Vagina (tissue), 2 donors: ENCODE data around the gene CDKN2AIP. TPM values are rescaled to one million over a fixed set of nuclear protein-coding genes. Genes with fewer than 3 reads are reported as not detected.
A peak's percentile ranks its signal among the peaks of the same experiment; 100 is the strongest.
"Not testable (repeated sequence)": the region's sequence is repeated elsewhere in the genome, so short reads cannot be mapped to it uniquely, and the experiment has no call there.

Experiments
- DNase-seq, 2 donors: peaks; one replicate each; pipeline ENCODE4 v3.0.0-alpha.2; 2017; ENCODE audit errors: extremely low spot score in 2 of 2
- H3K27ac ChIP-seq: fragments of 200-600 bp; sonication (generic); one replicate; pipeline ENCODE4 v1.5.1; 2019
- H3K27me3 ChIP-seq: fragments of 200-600 bp; sonication (generic); one replicate; pipeline ENCODE4 v1.5.1; 2019
- H3K36me3 ChIP-seq, 2 donors: fragments of 200-600 bp; sonication (generic); one replicate each; pipeline ENCODE4 v1.5.1; 2017 to 2019
- H3K4me1 ChIP-seq: fragments of 200-600 bp; sonication (generic); one replicate; pipeline ENCODE4 v1.5.1; 2019
- H3K4me3 ChIP-seq, 2 donors: fragments of 200-600 bp; sonication (generic); 1 replicate in 1 of 2; 2 replicates in 1 of 2; pipeline ENCODE4 v1.5.1; 2016 to 2019
- H3K9me3 ChIP-seq: fragments of 200-600 bp; sonication (generic); one replicate; pipeline ENCODE4 v1.5.1; 2019
- CTCF ChIP-seq, 3 experiments: fragments of 450-650 bp in 2 of 3; fragments of 200-600 bp in 1 of 3; sonication (generic) in 1 of 3; IDR thresholded peaks; one replicate each; pipeline ENCODE4 v1.5.1; 2017 to 2019; ENCODE audit warnings: antibody characterized with exemption in 3 of 3, mild to moderate bottlenecking in 2 of 3, moderate library complexity in 2 of 3
- POLR2A ChIP-seq, 2 donors: fragments of 450-650 bp; IDR thresholded peaks; one replicate each; pipeline ENCODE4 v1.6.1; 2017; ENCODE audit warnings: antibody characterized with exemption in 2 of 2, mild to moderate bottlenecking in 2 of 2, moderate library complexity in 2 of 2
- POLR2AphosphoS5 ChIP-seq, 2 donors: sonication (generic); formaldehyde crosslinking; IDR thresholded peaks; one replicate each; pipeline ENCODE4 v1.9.0; 2017; ENCODE audit warnings: antibody characterized with exemption in 2 of 2, mild to moderate bottlenecking in 2 of 2, low read depth in 1 of 2; ENCODE audit not compliant: insufficient read depth in 1 of 2
- intact Hi-C: fragments of 100-400 bp; cut with DNase I; formaldehyde crosslinking; loops from one replicate; pipeline ENCODE4 v1.15.1; 2023
- total RNA-seq: library from RNA; depleted of rRNA; stranded (reverse); fragments of >200 nt; gene quantifications from one replicate; pipeline ENCODE4 v1.2.3, GENCODE V29; 2016

Gene CDKN2AIP
- total RNA-seq, 1 donor from 2014 or later = 15.0 TPM

GRCh38 chr4:183471946-183472708, 27.7 kb downstream of the CDKN2AIP start:
- no peaks in the 10 kb centered on the region for H3K4me1 ChIP-seq
- H3K36me3 ChIP-seq = no peaks in the 10 kb centered on the region
- intact Hi-C loops = loop anchor here (5.0 kb wide), 1 partner anchor 130 kb away; no protein-coding TSS in a partner anchor

GRCh38 chr4:183478123-183478522, 33.7 kb downstream of the CDKN2AIP start:
- no peaks in the 10 kb centered on the region for H3K27me3 ChIP-seq
- TF ChIP-seq CTCF (IDR thresholded peaks at IDR 0.05) (no peak), POLR2A (IDR thresholded peaks at IDR 0.05) (no peak)
- no peak overlapping the region for H3K27ac ChIP-seq
- H3K4me3 ChIP-seq = no peak overlapping the region
- no peak for DNase-seq
- no peaks in the 10 kb centered on the region for H3K4me1 ChIP-seq
- H3K9me3 ChIP-seq = no peaks in the 10 kb centered on the region
- intact Hi-C loops = no loop called here
- no peaks in the 10 kb centered on the region for H3K36me3 ChIP-seq

More at GRCh38 chr4:183471946-183472708, 27.7 kb downstream of the CDKN2AIP start:
- no peaks in the 10 kb centered on the region for H3K27me3 ChIP-seq
- no peaks in the 10 kb centered on the region for H3K9me3 ChIP-seq
- no peak overlapping the region for H3K4me3 ChIP-seq
- no peak for DNase-seq
- TF ChIP-seq POLR2A (IDR thresholded peaks at IDR 0.05) = no peak
- TF ChIP-seq POLR2AphosphoS5 (IDR thresholded peaks at IDR 0.05; ENCODE audit: insufficient read depth in 1 of 2, low read depth in 1 of 2) = peak in 1 of 2 donors; percentile 48
- peak; percentile 78 to 86 (median 81) for TF ChIP-seq CTCF (IDR thresholded peaks at IDR 0.05)
- no peak overlapping the region for H3K27ac ChIP-seq

GRCh38 chr4:183478926-183479325, 34.5 kb downstream of the CDKN2AIP start:
- Histone ChIP-seq H3K4me1 (no peaks in the 10 kb centered on the region), H3K4me3 (no peak overlapping the region), H3K27me3 (no peaks in the 10 kb centered on the region), H3K9me3 (no peaks in the 10 kb centered on the region), H3K27ac (no peak overlapping the region), H3K36me3 (no peaks in the 10 kb centered on the region)
- intact Hi-C loops = no loop called here
- no peak for DNase-seq
- TF ChIP-seq POLR2A (IDR thresholded peaks at IDR 0.05) (no peak), POLR2AphosphoS5 (IDR thresholded peaks at IDR 0.05; ENCODE audit: insufficient read depth in 1 of 2, low read depth in 1 of 2) (no peak), CTCF (IDR thresholded peaks at IDR 0.05) (no peak)

- DNase-seq, H3K27ac ChIP-seq, H3K27me3 ChIP-seq, intact Hi-C loops, H3K36me3 ChIP-seq, H3K9me3 ChIP-seq, H3K4me3 ChIP-seq, H3K4me1 ChIP-seq: not testable (repeated sequence)
Measured at GRCh38 chr4:183482515-183483095, 38.2 kb downstream of the CDKN2AIP start.

GRCh38 chr4:183483997-183484396, 39.6 kb downstream of the CDKN2AIP start:
- H3K4me3 ChIP-seq = no peak overlapping the region
- no peaks in the 10 kb centered on the region for H3K27me3 ChIP-seq
- intact Hi-C loops = no loop called here
- no peak for TF ChIP-seq CTCF (IDR thresholded peaks at IDR 0.05)
- TF ChIP-seq POLR2A (IDR thresholded peaks at IDR 0.05) = no peak
- TF ChIP-seq POLR2AphosphoS5 (IDR thresholded peaks at IDR 0.05; ENCODE audit: insufficient read depth in 1 of 2, low read depth in 1 of 2) = no peak
- no peak overlapping the region for H3K27ac ChIP-seq
- no peaks in the 10 kb centered on the region for H3K4me1 ChIP-seq
- DNase-seq = no peak
- H3K9me3 ChIP-seq = no peaks in the 10 kb centered on the region
- no peaks in the 10 kb centered on the region for H3K36me3 ChIP-seq
